Heart left ventricle (tissue), 16 donors: ENCODE results near the gene C3orf22. TPM values are rescaled to one million over a fixed set of nuclear protein-coding genes. Genes with fewer than 3 reads are reported as not detected.

Source experiments
- ATAC-seq, 4 donors: fragments of 200-7000 bp; cut with Tn5 transposase; one replicate each; pipeline ENCODE4 v1.9.1; 2020 to 2022; ENCODE audit warnings: moderate library complexity in 4 of 4, mild to moderate bottlenecking in 3 of 4, moderate number of reproducible peaks in 1 of 4
- DNase-seq, 5 donors: peaks; one replicate each; pipeline ENCODE4 v3.0.0-alpha.2; 2020
- H3K27ac ChIP-seq, 12 donors: fragments of 200-600 bp; sonication (generic) in 4 of 12; one replicate each; pipeline versions ENCODE4 v1.5.0 to v1.8.0; 2016 to 2022; ENCODE audit warnings: mild to moderate bottlenecking in 2 of 12
- H3K27me3 ChIP-seq, 9 donors: fragments of 200-600 bp; sonication (generic) in 2 of 9; one replicate each; pipeline versions ENCODE4 v1.5.1 to v1.8.0; 2016 to 2022; ENCODE audit warnings: mild to moderate bottlenecking in 3 of 9
- H3K36me3 ChIP-seq, 9 donors: fragments of 200-600 bp; sonication (generic) in 2 of 9; one replicate each; pipeline versions ENCODE4 v1.5.0 to v1.8.0; 2018 to 2022; ENCODE audit warnings: mild to moderate bottlenecking in 2 of 9
- H3K4me1 ChIP-seq, 12 donors: fragments of 200-600 bp; sonication (generic) in 4 of 12; one replicate each; pipeline versions ENCODE4 v1.5.0 to v1.8.0; 2016 to 2022; ENCODE audit warnings: mild to moderate bottlenecking in 3 of 12
- H3K4me3 ChIP-seq, 12 donors: fragments of 200-600 bp; sonication (generic) in 4 of 12; one replicate each; pipeline versions ENCODE4 v1.5.0 to v1.8.0; 2017 to 2022; ENCODE audit warnings: mild to moderate bottlenecking in 9 of 12, moderate library complexity in 4 of 12
- H3K9me3 ChIP-seq, 12 donors: fragments of 200-600 bp; sonication (generic) in 4 of 12; one replicate each; pipeline versions ENCODE4 v1.5.0 to v1.8.0; 2016 to 2022; ENCODE audit warnings: mild to moderate bottlenecking in 1 of 12
- POLR2A ChIP-seq, 2 donors: fragments of 450-650 bp; IDR thresholded peaks; one replicate each; pipeline ENCODE4 v1.6.1; 2017; ENCODE audit warnings: antibody characterized with exemption in 2 of 2, mild to moderate bottlenecking in 2 of 2, moderate library complexity in 2 of 2
- WGBS, 4 donors: extraction: QIAGEN DNeasy Blood & Tissue Kit in 2 of 4; methylation state at CpG; one replicate each; pipeline versions ENCODE4 v1.1.5 to v1.1.7; 2013 to 2018; 5-methylcytosine and 5-hydroxymethylcytosine counted together
- intact Hi-C, 10 donors: fragments of 100-400 bp; cut with DNase I; formaldehyde crosslinking; loops; one replicate each; pipeline versions ENCODE4 v1.11.1 to v1.14.2; 2022
- polyA plus RNA-seq, 2 donors: library from polyadenylated mRNA; stranded (reverse); fragments of 200-250 nt; gene quantifications; one replicate each; pipeline ENCODE4 v1.2.3, GENCODE V29; 2013
- total RNA-seq, 9 donors: library from RNA; depleted of rRNA in 2 of 9; stranded (reverse); fragments of >200 nt in 2 of 9; fragmentation: NEBNext Ultra II Directional in 3 of 9; extraction: Animal tissue kit (Norgen Biotek cat#: 25700) in 3 of 9; gene quantifications; one replicate each; pipeline versions ENCODE4 v1.1.0 to v1.2.4, GENCODE V29; 2016 to 2023
- TF ChIP-seq, protein P1 (sequence below), 12 donors: fragments of 200-600 bp; sonication (generic) in 4 of 12; IDR thresholded peaks; one replicate each; pipeline versions ENCODE4 v1.5.0 to v1.8.0; 2018 to 2022; ENCODE audit warnings: antibody characterized with exemption in 12 of 12, mild to moderate bottlenecking in 5 of 12
- donor health status: ischemic (EF 13 %, LVEDD 7.1; RV severe dilation, severe dysfunction).
- donor health status: healthy with polysubstance abuse.
- donor health status: DM: no; HTN: yes; CAD: no.
- donor health status: DM: no; HTN: no; CAD: no.
- donor health status: ischemic (EF 25% LVEDD 6.9; RV normal size, moderate dysfunction).
- donor health status: ischemic (EF 25% LVEDD 5.7; RV mildly dilated, moderate dysfunction).
- donor health status: healthy.
- donor health status: DM: yes; HTN: yes; CAD: no.
- donor health status: ischemic (EF 35%, LVEDD 5.7; RV mildly dilated, moderate dysfunction).
- donor health status: nonischemic (EF 11% LVEDD 7.7; RV severe dilation, severe dysfunction).
- donor health status: DM: yes; HTN: yes; CAD: no.
- donor health status: PGD.
- donor health status: ischemic (EF 29% LVEDD 5.4; RV normal size, mild dysfunction).
- donor health status: nonischemic (EF 23%, LVEDD 6.1; RV moderate dilation, normal function).

Gene C3orf22
- total and polyA plus RNA-seq, 11 donors: not detected

DNA sequence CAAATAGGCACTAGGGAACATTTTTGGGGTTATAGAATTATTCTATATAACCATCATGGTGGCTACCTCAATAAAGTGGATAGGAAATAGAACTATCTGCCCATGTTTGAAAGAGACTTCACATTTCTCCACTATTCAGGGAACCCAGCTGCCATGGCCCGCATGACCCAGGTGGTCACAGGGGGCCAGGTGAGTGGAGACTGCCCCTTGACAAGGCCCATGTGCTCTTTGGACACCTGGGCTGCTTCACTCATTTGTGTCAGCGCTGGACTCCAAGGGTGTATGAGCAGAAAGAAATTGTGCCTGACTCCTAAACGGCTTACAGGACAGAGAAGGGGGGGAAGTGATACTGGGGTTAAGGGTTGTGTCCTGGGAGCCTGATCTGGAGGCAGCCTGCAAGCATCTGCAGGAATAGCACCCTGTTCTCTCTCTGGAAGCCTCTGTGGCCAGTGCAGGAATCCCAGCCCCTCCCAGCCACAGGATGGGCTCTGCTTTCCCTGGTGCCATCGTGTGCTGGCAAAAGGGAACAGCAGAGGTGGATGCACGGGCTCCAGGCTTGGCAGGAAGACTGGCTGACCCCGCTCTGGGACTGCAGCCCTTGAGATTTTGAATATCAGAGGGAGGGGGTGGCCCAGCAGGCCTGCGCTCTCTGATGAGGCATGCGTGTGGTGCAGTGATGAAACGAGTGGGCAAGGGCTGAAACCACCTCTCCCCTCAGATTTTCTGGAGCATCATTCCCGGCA lies 9.1 kb upstream of the C3orf22 start:
- H3K4me1 ChIP-seq: no peaks in the 10 kb centered on the region
- DNase-seq: peak in 3 of 5 donors; percentile 20 to 53 (median 49)
- 42 to 64% (median 47%) methylated on average over 7 to 10 of the region's 10 CpGs for WGBS, 4 donors
- no peak overlapping the region for H3K27ac ChIP-seq
- H3K36me3 ChIP-seq: no peaks in the 10 kb centered on the region
- TF ChIP-seq POLR2A (IDR thresholded peaks at IDR 0.05): no peak
- TF ChIP-seq, protein P1, sequence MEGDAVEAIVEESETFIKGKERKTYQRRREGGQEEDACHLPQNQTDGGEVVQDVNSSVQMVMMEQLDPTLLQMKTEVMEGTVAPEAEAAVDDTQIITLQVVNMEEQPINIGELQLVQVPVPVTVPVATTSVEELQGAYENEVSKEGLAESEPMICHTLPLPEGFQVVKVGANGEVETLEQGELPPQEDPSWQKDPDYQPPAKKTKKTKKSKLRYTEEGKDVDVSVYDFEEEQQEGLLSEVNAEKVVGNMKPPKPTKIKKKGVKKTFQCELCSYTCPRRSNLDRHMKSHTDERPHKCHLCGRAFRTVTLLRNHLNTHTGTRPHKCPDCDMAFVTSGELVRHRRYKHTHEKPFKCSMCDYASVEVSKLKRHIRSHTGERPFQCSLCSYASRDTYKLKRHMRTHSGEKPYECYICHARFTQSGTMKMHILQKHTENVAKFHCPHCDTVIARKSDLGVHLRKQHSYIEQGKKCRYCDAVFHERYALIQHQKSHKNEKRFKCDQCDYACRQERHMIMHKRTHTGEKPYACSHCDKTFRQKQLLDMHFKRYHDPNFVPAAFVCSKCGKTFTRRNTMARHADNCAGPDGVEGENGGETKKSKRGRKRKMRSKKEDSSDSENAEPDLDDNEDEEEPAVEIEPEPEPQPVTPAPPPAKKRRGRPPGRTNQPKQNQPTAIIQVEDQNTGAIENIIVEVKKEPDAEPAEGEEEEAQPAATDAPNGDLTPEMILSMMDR (IDR thresholded peaks at IDR 0.05): peak in 10 of 12 donors; percentile 11 to 48 (median 25)
- peaks cover 0 to 5% (median 0%) of the 10 kb centered on the region in 9 donors for H3K27me3 ChIP-seq
- intact Hi-C loops: loop anchor here in 7 of 10 donors (2.0 to 5.0 kb wide), 3 partner anchors 41 to 47 kb away; partner anchors contain the start of gene CHST13 (in 5 of the 7)
- peaks cover 0 to 7% (median 0%) of the 10 kb centered on the region in 12 donors for H3K9me3 ChIP-seq
- peak; percentile 81 to 87 (median 84) for ATAC-seq
- no peak overlapping the region for H3K4me3 ChIP-seq

DNA sequence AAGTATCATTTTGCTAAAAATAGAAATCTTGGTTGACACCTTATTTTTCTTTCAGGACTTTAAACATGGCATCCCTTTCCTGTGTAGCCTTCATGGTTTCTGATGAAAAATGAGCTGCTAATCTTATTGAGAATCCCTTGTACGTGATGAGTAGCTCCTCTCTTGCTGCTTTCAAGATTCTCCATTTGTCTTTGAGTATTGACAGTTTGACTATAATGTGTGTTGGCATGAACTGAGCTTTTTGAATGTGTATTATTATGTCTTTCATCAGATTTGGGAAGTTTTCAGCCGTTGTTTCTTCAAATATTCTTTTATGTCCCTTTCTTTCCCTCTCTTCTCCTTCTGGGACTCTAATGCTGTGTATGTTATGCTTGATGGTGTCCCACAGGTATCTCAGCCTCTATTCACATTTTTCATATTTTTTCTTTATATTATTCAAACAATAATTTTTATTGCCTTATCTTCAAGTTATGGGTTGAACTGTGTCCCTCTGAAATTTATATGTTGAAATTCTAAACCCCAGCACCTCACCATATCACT lies 4.1 kb upstream of the C3orf22 start:
- no peak for DNase-seq
- intact Hi-C loops: no loop called here
- Histone ChIP-seq H3K27ac (no peak overlapping the region), H3K4me1 (no peaks in the 10 kb centered on the region), H3K27me3 (peaks cover 0 to 5% (median 0%) of the 10 kb centered on the region in 9 donors), H3K36me3 (no peaks in the 10 kb centered on the region), H3K9me3 (peaks cover 0 to 19% (median 3%) of the 10 kb centered on the region in 12 donors), H3K4me3 (no peak overlapping the region)
- no peak for ATAC-seq
- WGBS, 4 donors: 56 to 81% (median 75%) methylated on average over 2 of the region's 2 CpGs
- TF ChIP-seq, protein P1 (IDR thresholded peaks at IDR 0.05): no peak
- TF ChIP-seq POLR2A (IDR thresholded peaks at IDR 0.05): no peak

DNA sequence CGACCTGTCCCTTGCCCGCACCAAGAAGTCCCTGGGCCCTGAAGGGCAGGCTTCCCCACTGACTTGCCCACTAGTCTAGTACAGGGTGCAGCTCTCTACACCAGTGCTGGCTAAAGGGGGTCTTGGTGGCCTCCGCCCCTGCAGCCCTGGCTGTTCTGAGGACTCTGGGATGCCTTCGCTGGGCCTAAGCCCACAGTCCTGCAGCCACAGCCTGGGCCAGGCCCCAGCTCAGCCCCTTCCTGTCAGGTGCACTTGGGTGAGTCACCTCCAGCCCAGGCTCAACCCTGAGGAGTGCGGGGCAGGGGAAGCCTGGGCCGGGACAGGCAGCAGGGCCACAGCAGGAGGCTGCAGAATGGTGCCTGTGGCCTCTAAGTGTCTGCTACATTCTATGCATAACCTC lies 971 bp downstream of the C3orf22 start:
- Histone ChIP-seq H3K36me3 (no peaks in the 10 kb centered on the region), H3K4me3 (no peak overlapping the region), H3K9me3 (peaks cover 0 to 15% (median 1%) of the 10 kb centered on the region in 12 donors), H3K4me1 (no peaks in the 10 kb centered on the region), H3K27me3 (no peaks in the 10 kb centered on the region), H3K27ac (no peak overlapping the region)
- TF ChIP-seq, protein P1 (IDR thresholded peaks at IDR 0.05): no peak
- no peak for TF ChIP-seq POLR2A (IDR thresholded peaks at IDR 0.05)
- 68 to 83% (median 75%) methylated on average over 3 to 6 of the region's 6 CpGs for WGBS, 4 donors
- ATAC-seq (no peak), DNase-seq (peak in 1 of 5 donors; percentile 22)
- intact Hi-C loops: no loop called here

DNA sequence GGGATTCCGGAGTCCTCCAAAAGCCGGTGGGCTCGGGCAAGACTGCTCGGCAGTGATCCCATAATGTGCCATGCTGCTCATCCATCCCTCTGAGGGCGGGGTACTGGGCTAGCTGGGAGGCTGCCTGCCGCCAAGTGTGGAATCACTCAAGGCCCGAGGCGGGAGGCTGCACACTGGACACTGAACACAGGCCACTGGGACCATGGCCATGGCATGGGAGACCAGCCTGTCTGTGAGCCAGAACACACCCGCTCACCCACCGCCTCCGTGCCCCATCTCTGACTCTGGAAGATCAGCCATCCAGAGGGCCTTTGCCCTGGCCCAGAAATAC lies 1.4 kb downstream of the C3orf22 start:
- intact Hi-C loops: no loop called here
- H3K9me3 ChIP-seq: peaks cover 0 to 11% (median 0%) of the 10 kb centered on the region in 12 donors
- H3K4me1 ChIP-seq: no peaks in the 10 kb centered on the region
- no peak overlapping the region for H3K4me3 ChIP-seq
- H3K36me3 ChIP-seq: no peaks in the 10 kb centered on the region
- WGBS, 4 donors: 90 to 97% (median 93%) methylated on average over 6 to 11 of the region's 11 CpGs
- no peaks in the 10 kb centered on the region for H3K27me3 ChIP-seq
- ATAC-seq (peak in 1 of 4 donors; percentile 21), DNase-seq (peak in 3 of 5 donors; percentile 7 to 38 (median 23))
- H3K27ac ChIP-seq: no peak overlapping the region
- TF ChIP-seq, protein P1 (IDR thresholded peaks at IDR 0.05): no peak
- TF ChIP-seq POLR2A (IDR thresholded peaks at IDR 0.05): no peak
